Measurements from ENCODE around the gene ADAM33. TPM values are rescaled to one million over a fixed set of nuclear protein-coding genes. Genes with fewer than 3 reads are reported as not detected.

Gene ADAM33
- total and polyA plus RNA-seq, 7 donors: 2.4 to 8.9 (median 4.3) TPM

DNA sequence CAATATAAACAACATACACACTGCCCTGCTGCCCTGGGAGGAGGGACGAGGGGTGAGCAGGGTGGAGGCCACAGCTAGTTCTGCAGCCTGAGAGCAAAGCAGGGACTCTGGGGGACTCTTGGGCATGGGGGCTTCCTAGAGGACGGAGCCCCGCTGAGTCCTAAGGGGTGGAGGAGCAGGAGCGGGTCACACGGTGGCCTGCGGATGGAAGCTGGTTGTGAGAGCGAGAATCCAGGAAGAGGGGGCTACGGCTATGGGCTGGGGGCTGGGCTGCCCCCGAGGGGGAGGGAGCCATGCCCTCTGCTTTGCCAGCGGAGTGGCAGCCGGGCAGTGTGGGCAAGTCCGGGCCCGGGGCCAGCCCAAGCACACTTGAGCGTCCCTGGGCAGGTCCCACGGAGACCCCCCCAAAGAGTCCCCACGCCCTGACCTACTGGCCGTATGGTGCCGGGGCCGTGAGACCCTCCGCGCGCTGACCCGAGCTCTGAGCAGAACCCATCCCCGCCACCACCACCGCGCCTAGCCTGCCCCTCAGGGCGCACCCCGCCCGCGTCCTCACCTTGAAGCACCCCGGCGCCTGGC, 369 bp downstream of the ADAM33 start:
- no peak for ATAC-seq
- H3K4me1 ChIP-seq: peaks cover 2% of the 10 kb centered on the region
- peak overlapping the region; percentile 60 for H3K4me3 ChIP-seq
- H3K27ac ChIP-seq: peak overlapping the region; percentile 41
- WGBS, 3 donors: 13 to 20% (median 19%) methylated on average over 14 to 32 of the region's 32 CpGs
- TF ChIP-seq, protein P1, sequence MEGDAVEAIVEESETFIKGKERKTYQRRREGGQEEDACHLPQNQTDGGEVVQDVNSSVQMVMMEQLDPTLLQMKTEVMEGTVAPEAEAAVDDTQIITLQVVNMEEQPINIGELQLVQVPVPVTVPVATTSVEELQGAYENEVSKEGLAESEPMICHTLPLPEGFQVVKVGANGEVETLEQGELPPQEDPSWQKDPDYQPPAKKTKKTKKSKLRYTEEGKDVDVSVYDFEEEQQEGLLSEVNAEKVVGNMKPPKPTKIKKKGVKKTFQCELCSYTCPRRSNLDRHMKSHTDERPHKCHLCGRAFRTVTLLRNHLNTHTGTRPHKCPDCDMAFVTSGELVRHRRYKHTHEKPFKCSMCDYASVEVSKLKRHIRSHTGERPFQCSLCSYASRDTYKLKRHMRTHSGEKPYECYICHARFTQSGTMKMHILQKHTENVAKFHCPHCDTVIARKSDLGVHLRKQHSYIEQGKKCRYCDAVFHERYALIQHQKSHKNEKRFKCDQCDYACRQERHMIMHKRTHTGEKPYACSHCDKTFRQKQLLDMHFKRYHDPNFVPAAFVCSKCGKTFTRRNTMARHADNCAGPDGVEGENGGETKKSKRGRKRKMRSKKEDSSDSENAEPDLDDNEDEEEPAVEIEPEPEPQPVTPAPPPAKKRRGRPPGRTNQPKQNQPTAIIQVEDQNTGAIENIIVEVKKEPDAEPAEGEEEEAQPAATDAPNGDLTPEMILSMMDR (IDR thresholded peaks at IDR 0.05): no peak
- no peak for DNase-seq
- H3K36me3 ChIP-seq (ENCODE audit: insufficient read depth in 1 of 2, low read depth in 1 of 2): no peaks in the 10 kb centered on the region
- intact Hi-C loops (cut with DNase I): no loop called here
- H3K9me3 ChIP-seq: no peaks in the 10 kb centered on the region
- H3K27me3 ChIP-seq (ENCODE audit: insufficient read depth in 3 of 3, low read length in 2 of 3): peaks cover 0 to 24% (median 0%) of the 10 kb centered on the region in 3 donors

DNA sequence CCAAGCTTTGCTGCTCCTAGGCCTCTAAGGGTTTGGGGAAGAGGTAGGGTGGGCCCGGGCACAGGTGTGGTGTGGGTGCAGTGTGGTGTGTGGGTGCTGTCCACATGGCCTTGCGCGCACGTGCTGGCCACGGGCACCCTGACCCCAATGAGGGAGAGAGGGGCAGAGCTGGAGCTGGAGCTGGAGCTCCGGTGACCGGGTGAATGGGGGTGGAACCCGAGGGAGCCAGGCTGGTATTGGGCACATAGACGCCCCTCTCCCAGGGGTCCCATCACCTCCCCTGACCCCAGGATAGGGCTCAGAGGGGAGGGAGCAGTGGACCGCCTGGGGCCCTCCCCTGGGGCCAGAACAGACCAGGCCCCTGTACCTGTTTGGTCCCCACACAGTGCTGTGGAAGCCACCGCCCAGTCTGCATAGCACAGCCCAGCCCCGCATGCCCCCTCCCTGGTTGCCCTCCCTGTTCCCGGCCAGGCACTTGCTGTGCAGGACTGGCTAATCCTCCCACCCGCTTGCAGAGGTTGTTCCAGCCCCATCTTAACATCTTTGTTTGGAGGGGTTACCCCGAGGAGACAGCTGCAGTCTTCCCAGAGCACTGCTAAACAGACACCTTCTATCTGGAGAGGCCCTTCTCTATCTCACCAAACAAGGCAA, 984 bp downstream of the ADAM33 start:
- no peak for DNase-seq
- WGBS, 3 donors: 57 to 71% (median 58%) methylated on average over 13 to 15 of the region's 15 CpGs
- no peaks in the 10 kb centered on the region for H3K36me3 ChIP-seq (ENCODE audit: insufficient read depth in 1 of 2, low read depth in 1 of 2)
- TF ChIP-seq, protein P1 (IDR thresholded peaks at IDR 0.05): no peak
- no peak for ATAC-seq
- no peaks in the 10 kb centered on the region for H3K9me3 ChIP-seq
- no peak overlapping the region for H3K27ac ChIP-seq
- H3K27me3 ChIP-seq (ENCODE audit: insufficient read depth in 3 of 3, low read length in 2 of 3): peaks cover 0 to 24% (median 0%) of the 10 kb centered on the region in 3 donors
- intact Hi-C loops (cut with DNase I): no loop called here
- H3K4me1 ChIP-seq: no peaks in the 10 kb centered on the region
- peak overlapping the region; percentile 60 for H3K4me3 ChIP-seq

DNA sequence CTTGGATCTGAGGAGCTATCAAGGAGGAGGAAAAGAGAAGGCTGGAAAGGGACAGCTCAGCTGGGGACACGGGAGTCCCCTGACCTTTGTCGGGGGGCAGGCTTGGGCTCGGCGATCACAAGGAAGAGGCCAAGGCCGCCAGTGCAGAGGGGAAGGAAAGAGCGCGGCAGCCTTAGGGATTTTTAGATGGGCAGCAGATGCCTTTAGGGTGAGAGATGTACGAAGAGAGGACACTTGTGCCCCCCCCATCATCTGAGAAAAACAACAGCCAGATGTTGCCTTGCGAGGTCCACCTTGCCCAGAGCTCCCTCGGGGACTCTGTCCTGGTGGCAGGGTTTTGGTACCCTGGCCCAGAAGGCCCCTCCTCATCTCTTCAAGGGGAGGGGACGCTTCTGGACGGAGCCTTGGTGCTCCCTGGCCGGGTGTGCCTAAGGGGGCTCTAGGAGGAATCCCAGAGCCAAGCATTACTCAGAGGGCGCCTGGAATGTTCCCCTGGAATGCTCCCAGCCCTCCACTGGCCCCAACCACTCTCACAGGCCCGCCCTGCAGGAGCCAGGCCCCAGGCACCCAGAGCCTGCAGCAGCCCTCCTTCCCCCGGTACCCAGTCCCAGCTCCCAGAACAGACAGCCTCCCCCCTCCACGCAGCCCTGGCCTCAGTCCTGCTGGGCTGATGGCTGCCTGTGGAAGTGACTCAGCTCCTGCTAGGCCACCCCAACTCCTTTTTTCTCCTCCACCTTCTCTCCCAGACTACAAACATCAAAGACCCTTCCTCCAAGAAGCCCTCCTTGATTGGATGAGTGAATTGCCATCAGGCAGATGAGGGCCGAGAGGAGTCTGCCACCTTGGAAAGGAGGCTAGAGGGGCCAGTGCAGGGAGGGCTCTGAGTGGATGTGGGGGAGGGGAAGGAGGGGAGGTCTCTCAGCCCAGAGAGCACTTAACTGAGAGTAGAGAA, 1.8 kb downstream of the ADAM33 start:
- ATAC-seq (peak in 2 of 4 donors; percentile 11 to 30), DNase-seq (peak; percentile 78 to 79)
- intact Hi-C loops (cut with DNase I): loop anchor here (2.0 to 10.0 kb wide), 3 partner anchors 31 to 405 kb away; no protein-coding TSS in a partner anchor
- Histone ChIP-seq H3K9me3 (no peaks in the 10 kb centered on the region), H3K4me1 (no peaks in the 10 kb centered on the region), H3K4me3 (peak overlapping the region; percentile 60), H3K27ac (peak overlapping the region; percentile 38), H3K36me3 (ENCODE audit: insufficient read depth in 1 of 2, low read depth in 1 of 2) (no peaks in the 10 kb centered on the region), H3K27me3 (ENCODE audit: insufficient read depth in 3 of 3, low read length in 2 of 3) (peaks cover 0 to 30% (median 3%) of the 10 kb centered on the region in 3 donors)
- 59 to 76% (median 69%) methylated on average over 18 of the region's 18 CpGs for WGBS, 3 donors
- TF ChIP-seq, protein P1 (IDR thresholded peaks at IDR 0.05): no peak

DNA sequence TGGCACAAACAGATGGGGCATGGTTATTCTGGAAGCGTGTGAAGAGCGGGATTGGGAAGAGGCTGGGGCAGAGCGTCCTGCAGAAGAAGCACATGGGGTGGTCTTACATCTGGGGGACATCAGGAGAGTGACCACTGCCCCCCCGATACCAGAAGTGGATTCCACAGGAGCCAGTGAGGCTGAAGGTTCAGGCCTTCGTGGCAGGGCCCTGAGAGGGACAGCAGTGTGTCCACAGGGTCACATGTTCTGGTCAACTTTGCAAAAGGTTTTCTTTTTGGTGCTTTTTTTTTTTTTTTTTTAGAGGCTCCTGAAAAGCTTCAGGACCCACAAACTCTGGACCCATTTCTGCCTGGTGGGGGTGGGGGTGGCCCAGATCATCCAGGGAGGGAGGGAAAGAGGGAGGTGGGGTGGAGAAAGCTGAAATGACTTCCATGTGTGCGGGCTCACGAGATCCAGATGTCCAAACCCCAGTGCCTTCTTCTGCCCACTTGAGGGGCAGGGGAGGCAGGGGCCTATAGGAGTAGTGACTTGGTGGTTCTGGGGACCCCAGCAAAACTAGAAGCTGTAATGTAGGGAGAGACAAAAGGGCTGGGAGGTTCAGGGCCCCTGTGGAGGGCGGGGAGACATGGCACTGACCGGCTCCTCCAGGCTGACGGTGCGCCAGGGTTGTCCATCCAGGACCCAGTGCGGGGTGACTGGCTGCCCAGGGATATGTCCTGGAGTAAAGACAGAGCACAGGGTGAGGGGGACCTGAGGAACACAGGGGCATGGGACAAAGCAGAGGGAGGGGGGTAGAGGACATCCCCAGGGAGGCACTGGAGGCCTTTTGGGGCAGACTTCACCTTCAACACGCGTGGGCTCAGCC, 2.7 kb downstream of the ADAM33 start:
- Histone ChIP-seq H3K4me1 (no peaks in the 10 kb centered on the region), H3K4me3 (no peak overlapping the region), H3K27ac (peak overlapping the region; percentile 38), H3K9me3 (no peaks in the 10 kb centered on the region), H3K27me3 (ENCODE audit: insufficient read depth in 3 of 3, low read length in 2 of 3) (peaks cover 0 to 33% (median 4%) of the 10 kb centered on the region in 3 donors), H3K36me3 (ENCODE audit: insufficient read depth in 1 of 2, low read depth in 1 of 2) (no peaks in the 10 kb centered on the region)
- DNase-seq (no peak), ATAC-seq (no peak)
- intact Hi-C loops (cut with DNase I): loop anchor here (2.0 to 10.0 kb wide), 3 partner anchors 32 to 406 kb away; no protein-coding TSS in a partner anchor
- TF ChIP-seq, protein P1 (IDR thresholded peaks at IDR 0.05): no peak
- WGBS, 3 donors: 78 to 85% (median 81%) methylated on average over 14 of the region's 14 CpGs

Data from psoas muscle (tissue), 8 donors.